Anterior cingulate cortex (tissue), 58 donors: ENCODE measurements around the gene GPC3.
A peak's percentile ranks its signal among the peaks of the same experiment; 100 is the strongest.
"Not testable (repeated sequence)": the region's sequence is repeated elsewhere in the genome, so short reads cannot be mapped to it uniquely, and the experiment has no call there.

Source experiments
- DNase-seq, 58 donors: peaks; one replicate each; lab custom pipeline; 2025; lab: John Stamatoyannopoulos, UW

The GPC3 gene

GRCh38 chrX:133985164-133985966, at the start of gene GPC3:
TSS of gene GPC3 (minus strand) at chrX:133985594.
- DNase-seq: peak in 20 of 58 donors; percentile 0 to 13 (median 2)

- no peak for DNase-seq
Observed at GRCh38 chrX:134032441-134032840, 47.0 kb upstream of the GPC3 start.

DNA sequence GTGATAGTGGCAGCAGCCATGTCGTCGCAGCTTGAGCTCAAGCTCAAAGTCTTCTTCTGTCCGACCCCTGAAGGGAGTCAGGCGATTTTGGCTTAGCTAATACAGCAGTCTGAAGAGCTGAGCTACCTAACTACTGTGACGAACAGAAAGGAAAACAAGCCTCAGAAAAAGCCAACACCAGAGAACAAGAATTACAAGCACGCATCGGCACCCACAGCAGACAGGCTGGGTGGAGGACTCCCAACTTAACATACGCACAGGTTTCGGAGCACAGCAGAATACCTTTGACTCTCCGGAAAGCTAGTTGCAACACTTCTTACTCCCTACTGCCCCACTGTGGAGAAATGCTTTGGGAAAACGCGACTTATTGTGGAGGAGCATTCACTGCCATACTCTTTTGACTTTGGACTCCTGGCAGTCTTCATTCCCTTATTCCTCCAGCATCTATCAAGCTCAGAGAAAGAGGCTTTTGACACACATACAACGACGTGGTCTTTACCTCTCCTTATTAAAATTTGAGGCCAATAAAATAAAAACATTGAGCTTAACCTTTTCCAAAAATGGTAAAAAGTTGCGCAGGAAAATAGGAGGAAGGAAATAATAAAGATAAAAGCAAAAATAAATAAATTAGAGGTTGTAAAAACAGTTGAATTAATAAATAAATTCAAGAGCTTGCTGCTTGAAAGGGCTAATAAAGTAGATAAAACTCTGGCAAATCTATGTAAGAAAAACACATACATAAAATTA, 41.3 kb upstream of the GPC3 start:
- peak in 17 of 58 donors; percentile 0 to 6 (median 0) for DNase-seq

DNA sequence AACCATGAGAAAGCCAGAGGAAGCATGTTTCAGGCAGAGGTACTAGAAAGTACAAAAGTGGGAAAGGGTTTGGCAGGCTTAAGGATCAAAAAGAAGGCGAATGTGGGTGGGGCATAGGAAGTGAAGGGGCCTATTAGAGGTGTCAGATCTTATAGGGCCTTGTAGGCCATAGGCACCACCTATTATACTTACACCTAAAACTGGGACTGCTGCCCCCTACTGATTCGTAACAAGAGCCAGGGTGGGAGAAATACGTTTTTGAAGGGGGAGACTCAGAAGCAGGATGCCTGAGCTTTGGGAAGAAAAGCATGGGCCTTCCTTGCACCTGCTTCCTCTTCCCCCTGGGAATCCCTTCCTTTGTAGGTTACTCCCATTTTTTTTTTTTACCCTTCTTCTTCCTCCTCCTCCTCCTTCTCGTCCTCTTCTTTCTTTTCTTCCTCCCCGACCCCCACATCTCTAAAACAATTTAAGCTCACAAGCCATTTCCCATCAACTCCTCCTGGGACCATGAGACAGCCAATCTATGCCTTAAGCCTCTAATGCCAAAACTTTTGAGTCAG, 40.7 kb upstream of the GPC3 start:
- no peak for DNase-seq

- DNase-seq: no peak
Observed at GRCh38 chrX:134024686-134025377, 39.4 kb upstream of the GPC3 start.

GRCh38 chrX:134023851-134024281, 38.5 kb upstream of the GPC3 start:
- DNase-seq: no peak

DNA sequence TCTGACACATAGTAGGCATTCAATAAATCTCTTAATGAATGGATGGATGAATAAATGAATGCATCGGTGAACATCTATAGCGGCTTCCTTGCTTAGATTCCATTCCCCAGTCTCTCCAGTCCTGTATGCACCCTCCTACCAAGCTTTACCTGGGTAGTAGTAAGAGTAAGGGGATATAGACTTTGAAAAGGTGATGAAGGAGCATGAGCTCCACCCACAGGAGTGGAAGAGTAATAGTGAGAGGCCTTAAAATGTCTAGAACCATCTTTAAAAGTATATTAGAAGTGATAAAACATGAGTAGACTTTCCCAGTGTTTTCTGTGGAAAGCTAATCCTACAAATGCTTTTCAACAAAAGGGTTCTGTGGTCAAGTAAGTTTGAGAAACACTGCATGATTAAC, 35.5 kb upstream of the GPC3 start:
- DNase-seq: no peak

DNA sequence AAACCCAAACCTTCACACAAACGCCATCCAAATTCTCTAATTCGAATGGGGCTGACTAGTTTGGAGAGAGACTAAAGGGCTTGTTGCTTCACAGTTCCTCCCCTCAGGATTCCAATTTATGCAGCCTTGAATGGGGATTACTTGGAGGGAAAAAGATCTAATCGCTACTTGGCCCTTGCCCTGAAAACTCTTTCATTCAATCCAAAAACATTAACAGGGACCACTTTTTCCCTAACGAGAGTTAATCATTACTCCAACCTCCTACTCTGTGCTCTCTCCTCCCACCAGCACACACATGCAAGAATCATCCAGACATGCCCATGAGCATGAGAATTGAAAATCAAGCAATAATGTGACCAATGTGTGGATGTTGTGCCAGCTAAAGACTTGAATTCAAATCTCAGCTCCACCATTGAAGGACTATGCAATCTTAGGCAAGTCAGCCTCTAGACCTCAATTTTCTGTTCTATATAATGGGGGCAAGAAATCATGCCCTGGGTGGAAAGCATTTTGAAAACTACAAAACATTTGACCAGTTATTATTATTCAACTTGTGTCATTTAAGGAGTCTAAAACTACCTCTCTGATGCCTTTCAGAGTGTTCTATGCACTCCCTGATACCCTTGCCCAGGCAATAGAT, 34.3 kb upstream of the GPC3 start:
- no peak for DNase-seq

GRCh38 chrX:134016309-134016708, 30.9 kb upstream of the GPC3 start:
- DNase-seq: not testable (repeated sequence)

DNA sequence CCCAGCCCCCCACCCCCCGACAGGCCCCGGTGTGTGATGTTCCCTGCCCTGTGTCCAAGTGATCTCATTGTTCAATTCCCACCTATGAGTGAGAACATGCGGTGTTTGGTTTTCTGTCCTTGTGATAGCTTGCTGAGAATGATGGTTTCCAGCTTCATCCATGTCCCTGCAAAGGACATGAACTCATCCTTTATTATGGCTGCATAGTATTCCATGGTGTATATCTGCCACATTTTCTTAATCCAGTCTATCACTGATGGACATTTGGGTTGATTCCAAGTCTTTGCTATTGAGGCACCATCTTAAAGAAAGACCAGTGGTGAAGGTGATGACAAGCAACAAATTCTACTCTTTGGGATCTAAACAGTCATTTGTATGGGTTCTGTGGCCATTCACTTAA, 30.1 kb upstream of the GPC3 start:
- not testable (repeated sequence) for DNase-seq

DNA sequence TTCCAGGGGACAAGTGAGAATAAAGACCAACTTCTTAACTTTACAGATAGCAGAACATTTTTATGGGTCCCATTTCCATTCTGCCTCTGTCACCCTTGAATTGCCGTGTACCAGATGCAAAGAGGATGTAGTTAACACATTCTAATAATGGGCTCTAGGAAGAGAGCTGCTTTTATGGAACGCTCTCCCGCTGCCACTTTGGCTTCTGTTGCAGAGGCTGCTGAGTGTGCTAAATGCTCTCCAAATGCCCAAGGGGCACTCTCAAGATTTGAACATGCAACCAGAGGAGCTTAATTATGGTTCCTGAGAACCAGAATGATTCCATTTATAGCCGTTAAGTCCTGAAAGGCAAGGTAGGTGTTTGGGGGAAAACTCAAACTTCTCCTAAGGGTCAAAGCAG, 28.1 kb upstream of the GPC3 start:
- DNase-seq: no peak

DNA sequence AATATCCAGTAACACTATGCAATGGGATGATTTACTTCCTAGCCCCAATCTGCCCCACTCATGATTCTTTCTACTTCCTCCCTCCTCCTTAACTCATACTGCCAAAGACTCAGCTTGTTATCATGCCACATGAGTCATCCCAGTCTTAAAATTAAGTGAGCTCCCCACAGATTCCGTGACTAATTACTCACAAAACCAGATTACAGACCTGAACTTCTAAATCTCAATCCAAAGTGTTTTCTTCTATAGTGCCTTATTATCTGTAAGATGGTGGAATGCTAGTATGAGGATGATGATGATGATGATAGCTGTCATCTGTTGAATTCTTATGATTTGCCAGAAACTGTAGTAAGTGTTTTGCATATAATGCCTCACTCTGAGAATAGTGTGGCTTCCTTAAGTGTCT, 27.7 kb upstream of the GPC3 start:
- no peak for DNase-seq

DNA sequence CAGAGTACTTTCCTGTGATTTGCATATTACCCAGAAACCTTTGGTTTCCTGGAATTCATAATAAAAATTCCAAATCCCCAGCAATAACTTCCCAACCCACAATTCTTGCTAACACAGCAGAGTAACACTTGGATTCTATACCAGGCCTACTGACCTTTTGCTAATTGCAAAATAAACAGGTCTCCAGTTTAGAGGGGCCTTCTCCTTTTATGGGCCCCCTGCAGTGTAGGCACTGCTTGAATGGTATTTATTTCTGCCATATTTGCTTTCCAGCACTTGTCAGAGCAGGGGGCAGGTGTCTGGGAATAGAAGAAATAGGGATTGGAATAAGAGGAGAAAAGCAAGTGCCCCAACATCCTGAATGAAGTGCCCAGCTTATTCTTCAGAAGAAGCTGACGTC, 25.3 kb upstream of the GPC3 start:
- no peak for DNase-seq

GRCh38 chrX:134007716-134008115, 22.3 kb upstream of the GPC3 start:
- DNase-seq: no peak

DNA sequence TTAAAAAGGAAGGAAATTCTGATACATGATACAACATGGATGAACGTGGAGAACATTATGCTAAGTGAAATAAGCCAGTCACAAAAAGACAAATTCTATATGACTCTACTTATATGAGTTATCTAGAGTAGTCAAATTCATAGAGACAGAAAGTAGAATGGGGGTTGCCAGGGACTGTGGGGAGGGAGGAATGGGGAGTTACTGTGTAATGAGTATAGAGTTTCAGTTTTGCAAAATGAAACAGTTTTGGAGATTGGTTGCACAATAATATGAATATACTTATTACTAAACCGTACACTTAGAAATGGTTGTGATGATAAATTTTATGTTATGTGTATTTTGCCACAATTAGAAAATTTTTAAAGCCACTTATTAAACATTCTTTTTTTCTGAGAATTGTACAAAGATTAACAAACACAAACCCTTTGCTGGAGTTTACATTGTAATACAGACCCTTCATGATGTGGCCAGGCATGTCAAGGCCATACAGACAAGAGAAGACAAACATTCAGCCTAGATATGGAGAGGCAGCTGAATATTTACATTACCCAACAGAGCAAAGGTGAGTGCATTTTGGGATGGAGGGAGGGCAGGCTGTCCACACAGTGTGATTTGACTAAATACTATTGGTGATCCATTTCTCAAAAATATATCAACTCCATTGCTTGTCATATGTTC, 21.2 kb upstream of the GPC3 start:
- no peak for DNase-seq

DNA sequence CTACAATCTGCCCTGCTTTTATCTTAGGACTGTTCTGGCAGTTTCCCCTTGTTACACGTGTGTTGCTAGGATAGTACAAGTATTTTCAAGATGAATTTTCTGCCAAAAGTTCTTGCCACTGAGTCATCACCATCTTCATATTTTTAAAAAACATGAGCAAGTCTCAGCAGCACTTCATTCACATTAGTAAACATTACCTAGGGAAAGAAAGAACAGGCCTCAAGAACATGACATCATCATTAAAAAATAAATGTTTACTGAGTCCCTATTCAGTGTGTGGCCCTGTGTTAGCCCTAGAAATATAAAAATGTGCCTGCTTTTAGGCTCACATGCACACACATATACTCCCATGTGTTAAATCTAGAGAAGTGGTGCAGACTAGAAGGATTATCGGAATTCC, 18.7 kb upstream of the GPC3 start:
- DNase-seq: no peak

- no peak for DNase-seq
Observed at GRCh38 chrX:134002921-134003615, 17.7 kb upstream of the GPC3 start.

DNA sequence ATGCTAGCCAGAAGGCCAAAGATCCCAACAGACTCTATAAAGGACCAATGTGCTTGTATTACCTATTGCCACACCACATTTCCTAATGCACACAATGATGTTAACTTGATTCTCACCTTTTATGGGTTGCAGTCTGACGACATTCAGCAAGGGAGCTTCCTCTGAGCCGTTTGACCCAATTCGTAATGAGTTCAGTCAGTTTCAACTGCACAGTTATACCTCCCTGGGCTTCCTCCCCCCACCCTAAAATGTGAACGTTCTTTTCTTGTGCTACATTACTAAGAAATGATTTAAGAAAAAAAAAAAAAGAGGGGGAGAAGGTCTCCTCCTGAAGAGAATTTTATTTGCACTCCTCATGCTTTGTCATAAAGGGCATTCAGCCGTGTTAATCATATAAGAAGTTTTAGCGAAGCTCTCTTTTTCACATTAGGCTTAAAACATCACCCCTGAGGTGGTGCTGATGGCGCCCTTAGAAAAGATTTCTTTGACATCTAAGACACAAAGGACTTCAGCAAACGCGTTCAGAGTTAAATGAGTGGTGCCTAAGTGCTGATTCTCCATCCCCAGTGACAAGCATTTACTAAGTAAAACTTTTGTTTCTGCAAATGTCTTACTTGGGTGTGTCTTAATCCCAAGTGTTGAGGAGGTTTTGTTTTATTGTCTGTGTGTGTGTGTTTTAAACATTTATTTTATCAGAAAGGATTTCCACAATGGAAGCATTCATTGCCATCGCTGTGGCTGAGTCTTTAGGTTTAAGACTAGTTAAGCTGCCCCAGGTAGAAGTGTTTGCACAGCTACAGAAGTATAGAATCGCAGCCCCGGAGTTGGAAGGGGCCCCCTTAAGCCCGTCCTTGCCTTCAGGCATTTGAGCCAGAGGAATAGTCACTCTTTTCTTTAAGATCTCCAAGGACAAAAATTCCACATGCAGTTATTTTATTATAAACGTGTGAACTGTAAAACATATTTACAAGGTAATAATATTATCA, 15.2 kb upstream of the GPC3 start:
- DNase-seq: no peak
